Psoas muscle (tissue), 8 donors: ENCODE results near the gene TNFSF11. TPM values are rescaled to one million over a fixed set of nuclear protein-coding genes. Genes with fewer than 3 reads are reported as not detected.

ENCODE experiments used
- ATAC-seq, 4 donors: fragments of 200-7000 bp; cut with Tn5 transposase; one replicate each; pipeline ENCODE4 v1.9.1; 2020; ENCODE audit warnings: moderate library complexity in 3 of 4, mild to moderate bottlenecking in 2 of 4
- DNase-seq, 2 donors: peaks; one replicate each; pipeline ENCODE4 v3.0.0-alpha.2; 2020
- H3K27ac ChIP-seq: fragments of 200-600 bp; one replicate; pipeline ENCODE4 v1.8.0; 2022
- H3K27me3 ChIP-seq, 3 donors: fragments of 200-600 bp in 1 of 3; one replicate each; pipeline versions ENCODE4 v1.6.1 to v1.8.0; 2013 to 2022; ENCODE audit warnings: low read length in 2 of 3, mild to moderate bottlenecking in 2 of 3, moderate library complexity in 1 of 3; ENCODE audit not compliant: insufficient read depth in 3 of 3
- H3K36me3 ChIP-seq, 2 donors: fragments of 200-600 bp in 1 of 2; one replicate each; pipeline versions ENCODE4 v1.6.1 to v1.8.0; 2013 to 2022; ENCODE audit warnings: low read depth in 1 of 2, mild to moderate bottlenecking in 1 of 2, moderate library complexity in 1 of 2; ENCODE audit not compliant: insufficient read depth in 1 of 2
- H3K4me1 ChIP-seq: fragments of 200-600 bp; one replicate; pipeline ENCODE4 v1.8.0; 2022
- H3K4me3 ChIP-seq: fragments of 200-600 bp; one replicate; pipeline ENCODE4 v1.8.0; 2022; ENCODE audit warnings: mild to moderate bottlenecking
- H3K9me3 ChIP-seq: fragments of 200-600 bp; one replicate; pipeline ENCODE4 v1.8.0; 2022
- WGBS, 3 donors: extraction: QIAGEN DNeasy Blood & Tissue Kit; methylation state at CpG; one replicate each; pipeline versions ENCODE4 v1.1.6 to v1.1.7; 2013; 5-methylcytosine and 5-hydroxymethylcytosine counted together
- intact Hi-C, 2 donors: fragments of 100-400 bp; cut with DNase I; formaldehyde crosslinking; loops; one replicate each; pipeline versions ENCODE4 v1.11.0 to v1.14.2; 2022
- polyA plus RNA-seq, 3 donors: library from polyadenylated mRNA; stranded (reverse); fragments of 200-250 nt; gene quantifications; one replicate each; pipeline ENCODE4 v1.2.3, GENCODE V29; 2013
- total RNA-seq, 4 donors: library from RNA; stranded (reverse); fragmentation: NEBNext Ultra II Directional in 2 of 4; extraction: Animal tissue kit (Norgen Biotek cat#: 25700) in 2 of 4; gene quantifications; one replicate each; pipeline versions ENCODE4 v1.2.1 to v1.2.4, GENCODE V29; 2021 to 2023
- TF ChIP-seq, protein P1 (sequence below): fragments of 200-600 bp; IDR thresholded peaks from one replicate; pipeline ENCODE4 v1.8.0; 2022; ENCODE audit warnings: antibody characterized with exemption
- donor health status: healthy with polysubstance abuse.
- donor health status: DM: no; HTN: no; CAD: no; lungs with moderate emphysema.
- donor health status: Bipolar disorder and iron deficiency.
- donor health status: healthy.
- donor health status: DM: yes; HTN: yes; CAD: no.
- donor health status: DM: no; HTN: no; CAD: no.
- donor health status: DM: no; HTN: no; CAD: no.
- donor health status: DM: yes; HTN: yes; CAD: no.

TNFSF11 gene
- total and polyA plus RNA-seq, 7 donors, result not detected

DNA sequence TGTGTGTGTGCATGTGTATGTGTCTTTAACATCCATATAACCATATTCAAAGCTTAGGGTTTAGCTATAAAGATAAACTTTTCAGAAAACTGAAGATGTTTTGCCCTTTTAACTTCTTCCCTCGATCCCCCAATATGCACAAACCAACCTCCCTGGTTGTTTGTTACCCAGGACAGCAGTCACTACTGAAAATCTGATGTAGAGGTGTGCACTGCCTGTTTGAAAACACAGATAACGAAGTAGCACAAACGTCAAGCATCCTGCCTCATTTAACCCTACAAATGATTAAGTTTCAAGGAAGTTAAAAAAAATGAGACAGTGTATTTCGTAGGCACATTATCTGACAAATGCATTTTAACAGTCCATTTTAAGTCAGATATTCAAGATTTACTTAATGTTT lies 3.6 kb downstream of the TNFSF11 start:
- 54 to 59% (median 56%) methylated on average over 4 of the region's 4 CpGs for WGBS, 3 donors
- DNase-seq, result no peak
- H3K27ac ChIP-seq, result no peak overlapping the region
- intact Hi-C loops, result no loop called here
- H3K36me3 ChIP-seq, result no peaks in the 10 kb centered on the region
- H3K9me3 ChIP-seq, result no peaks in the 10 kb centered on the region
- H3K4me1 ChIP-seq, result no peaks in the 10 kb centered on the region
- peaks cover 4 to 37% (median 10%) of the 10 kb centered on the region in 3 donors for H3K27me3 ChIP-seq
- no peak for ATAC-seq
- TF ChIP-seq, protein P1, sequence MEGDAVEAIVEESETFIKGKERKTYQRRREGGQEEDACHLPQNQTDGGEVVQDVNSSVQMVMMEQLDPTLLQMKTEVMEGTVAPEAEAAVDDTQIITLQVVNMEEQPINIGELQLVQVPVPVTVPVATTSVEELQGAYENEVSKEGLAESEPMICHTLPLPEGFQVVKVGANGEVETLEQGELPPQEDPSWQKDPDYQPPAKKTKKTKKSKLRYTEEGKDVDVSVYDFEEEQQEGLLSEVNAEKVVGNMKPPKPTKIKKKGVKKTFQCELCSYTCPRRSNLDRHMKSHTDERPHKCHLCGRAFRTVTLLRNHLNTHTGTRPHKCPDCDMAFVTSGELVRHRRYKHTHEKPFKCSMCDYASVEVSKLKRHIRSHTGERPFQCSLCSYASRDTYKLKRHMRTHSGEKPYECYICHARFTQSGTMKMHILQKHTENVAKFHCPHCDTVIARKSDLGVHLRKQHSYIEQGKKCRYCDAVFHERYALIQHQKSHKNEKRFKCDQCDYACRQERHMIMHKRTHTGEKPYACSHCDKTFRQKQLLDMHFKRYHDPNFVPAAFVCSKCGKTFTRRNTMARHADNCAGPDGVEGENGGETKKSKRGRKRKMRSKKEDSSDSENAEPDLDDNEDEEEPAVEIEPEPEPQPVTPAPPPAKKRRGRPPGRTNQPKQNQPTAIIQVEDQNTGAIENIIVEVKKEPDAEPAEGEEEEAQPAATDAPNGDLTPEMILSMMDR, result no peak
- no peak overlapping the region for H3K4me3 ChIP-seq

DNA sequence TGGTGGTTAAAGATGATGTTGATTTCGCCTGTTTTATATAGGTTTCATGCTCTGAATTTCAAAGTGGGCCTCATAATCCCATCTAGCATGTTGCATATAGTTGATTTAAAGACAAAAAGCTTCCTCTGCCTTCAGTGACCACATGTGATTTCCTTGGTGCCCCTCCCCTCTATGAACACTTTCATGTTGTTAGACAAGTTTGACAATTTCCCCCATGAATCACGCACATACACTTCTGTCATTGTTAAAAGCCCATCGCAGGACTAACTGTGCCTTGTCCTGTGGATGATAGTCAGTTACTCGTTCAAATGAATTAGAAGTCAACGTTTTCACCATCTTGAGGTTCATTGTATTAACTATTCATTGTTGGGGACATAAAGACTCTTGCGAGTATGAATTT lies 6.7 kb downstream of the TNFSF11 start:
- Histone ChIP-seq H3K27ac (no peak overlapping the region), H3K4me1 (no peaks in the 10 kb centered on the region), H3K36me3 (no peaks in the 10 kb centered on the region), H3K27me3 (peaks cover 3 to 12% (median 10%) of the 10 kb centered on the region in 3 donors), H3K9me3 (no peaks in the 10 kb centered on the region), H3K4me3 (no peak overlapping the region)
- 70 to 71% (median 70%) methylated on average over 6 of the region's 6 CpGs for WGBS, 3 donors
- DNase-seq (no peak), ATAC-seq (no peak)
- intact Hi-C loops, result no loop called here
- TF ChIP-seq, protein P1, result no peak

DNA sequence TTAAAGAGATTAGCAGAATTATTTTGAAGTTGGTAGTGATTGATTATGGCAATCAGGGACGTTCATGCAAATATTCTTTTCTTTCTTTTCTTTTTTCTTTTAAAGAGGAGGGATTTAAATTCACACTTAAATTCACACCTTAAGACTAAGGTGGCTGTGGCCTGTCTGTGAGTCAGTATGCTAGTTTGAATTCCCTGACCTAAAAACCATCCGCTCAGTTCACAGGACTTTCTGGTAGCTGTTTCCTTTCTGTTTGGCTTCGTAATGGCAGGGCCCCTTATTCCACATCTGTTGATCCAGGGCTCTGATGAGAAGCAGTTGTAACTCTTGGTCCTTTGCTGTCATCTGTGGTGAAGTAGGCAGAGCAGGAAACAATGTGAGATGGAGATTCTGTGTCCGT lies 7.5 kb downstream of the TNFSF11 start:
- 68 to 76% (median 73%) methylated on average over 4 of the region's 4 CpGs for WGBS, 3 donors
- TF ChIP-seq, protein P1, result no peak

DNA sequence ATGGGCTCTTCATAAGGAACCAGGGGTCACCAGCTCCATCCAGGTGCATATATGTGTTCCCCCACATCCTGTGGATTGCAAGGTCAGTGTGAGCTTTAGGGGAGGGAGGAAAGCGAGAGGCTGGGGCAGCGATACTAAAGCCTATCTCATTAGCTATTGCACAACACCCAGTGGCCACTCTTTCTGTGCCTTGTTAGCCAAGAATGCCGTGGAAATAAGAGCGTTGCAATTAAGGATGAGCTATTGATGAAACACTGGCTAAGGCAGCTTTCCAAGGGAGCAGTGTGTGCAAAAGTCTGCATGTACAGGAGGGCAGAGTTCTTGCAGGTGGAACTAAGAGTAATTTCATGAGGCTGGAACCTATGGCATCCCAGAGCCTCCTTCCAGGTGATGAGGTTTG lies 17.6 kb downstream of the TNFSF11 start:
- no peak for DNase-seq
- Histone ChIP-seq H3K27me3 (peaks cover 0 to 8% (median 0%) of the 10 kb centered on the region in 3 donors), H3K9me3 (no peaks in the 10 kb centered on the region), H3K4me3 (no peak overlapping the region), H3K27ac (no peak overlapping the region), H3K4me1 (no peaks in the 10 kb centered on the region), H3K36me3 (no peaks in the 10 kb centered on the region)
- intact Hi-C loops, result loop anchor here in 1 of 2 donors (5.0 to 10.0 kb wide), 2 partner anchors 1213 to 1281 kb away; no protein-coding TSS in a partner anchor
- TF ChIP-seq, protein P1, result no peak
- no peak for ATAC-seq
- 64 to 68% (median 67%) methylated on average over 4 of the region's 4 CpGs for WGBS, 3 donors

More for the DNA sequence above, 7.5 kb downstream of the TNFSF11 start:
- Histone ChIP-seq H3K27ac (no peak overlapping the region), H3K4me3 (no peak overlapping the region), H3K9me3 (no peaks in the 10 kb centered on the region), H3K36me3 (no peaks in the 10 kb centered on the region), H3K4me1 (no peaks in the 10 kb centered on the region), H3K27me3 (peaks cover 0 to 13% (median 2%) of the 10 kb centered on the region in 3 donors)
- DNase-seq (no peak), ATAC-seq (no peak)
- intact Hi-C loops, result no loop called here
